ENCODE measurements around the gene TXNL1.
"Not testable (repeated sequence)": the region's sequence is repeated elsewhere in the genome, so short reads cannot be mapped to it uniquely, and the experiment has no call there.

TXNL1 gene
- 51.2 to 139 reads per million in 2 experiments for total RNA-seq

- DNase-seq (ENCODE audit: low read depth), result peak; percentile 99
Observed at GRCh38 chr18:56638232-56639103, at the start of gene TXNL1. TSS of gene TXNL1 (minus strand) at chr18:56638592. CDS start at chr18:56638440, 152 bp downstream.

GRCh38 chr18:56684277-56684676 is 45.9 kb upstream of the TXNL1 start:
- no peak for DNase-seq (ENCODE audit: low read depth)

- DNase-seq (ENCODE audit: low read depth), result no peak
Observed at GRCh38 chr18:56678836-56679565, 40.6 kb upstream of the TXNL1 start.

GRCh38 chr18:56676639-56677038 is 38.2 kb upstream of the TXNL1 start:
- DNase-seq (ENCODE audit: low read depth), result no peak

GRCh38 chr18:56672981-56673380 is 34.6 kb upstream of the TXNL1 start:
- DNase-seq (ENCODE audit: low read depth), result no peak

- DNase-seq (ENCODE audit: low read depth), result no peak
Observed at GRCh38 chr18:56672391-56672790, 34.0 kb upstream of the TXNL1 start.

GRCh38 chr18:56662902-56663301 is 24.5 kb upstream of the TXNL1 start:
- no peak for DNase-seq (ENCODE audit: low read depth)

GRCh38 chr18:56662502-56662901 is 24.1 kb upstream of the TXNL1 start:
- no peak for DNase-seq (ENCODE audit: low read depth)

- no peak for DNase-seq (ENCODE audit: low read depth)
Observed at GRCh38 chr18:56662063-56662408, 23.6 kb upstream of the TXNL1 start.

- no peak for DNase-seq (ENCODE audit: low read depth)
Observed at GRCh38 chr18:56661360-56662062, 23.1 kb upstream of the TXNL1 start.

GRCh38 chr18:56660655-56661054 is 22.3 kb upstream of the TXNL1 start:
- DNase-seq (ENCODE audit: low read depth), result no peak

GRCh38 chr18:56659111-56659510 is 20.7 kb upstream of the TXNL1 start:
- DNase-seq (ENCODE audit: low read depth), result no peak

GRCh38 chr18:56658261-56658660 is 19.9 kb upstream of the TXNL1 start:
- DNase-seq (ENCODE audit: low read depth), result no peak

GRCh38 chr18:56654280-56654679 is 15.9 kb upstream of the TXNL1 start:
- not testable (repeated sequence) for DNase-seq (ENCODE audit: low read depth)

GRCh38 chr18:56652802-56653201 is 14.4 kb upstream of the TXNL1 start:
- DNase-seq (ENCODE audit: low read depth), result no peak

- DNase-seq (ENCODE audit: low read depth), result no peak
Observed at GRCh38 chr18:56651771-56652092, 13.3 kb upstream of the TXNL1 start.

GRCh38 chr18:56650944-56651770 is 12.8 kb upstream of the TXNL1 start, which contains the start of gene WDR7:
TSS of gene WDR7 (plus strand) at chr18:56651359. CDS start at chr18:56672516, 21,157 bp downstream.
- peak; percentile 93 for DNase-seq (ENCODE audit: low read depth)

- DNase-seq (ENCODE audit: low read depth), result no peak
Observed at GRCh38 chr18:56649996-56650395, 11.6 kb upstream of the TXNL1 start.

GRCh38 chr18:56647951-56648893 is 9.8 kb upstream of the TXNL1 start:
- DNase-seq (ENCODE audit: low read depth), result no peak

GRCh38 chr18:56647071-56647470 is 8.7 kb upstream of the TXNL1 start:
- DNase-seq (ENCODE audit: low read depth), result no peak
